MM.1S (cell line): ENCODE data around the gene ANKRD45.

ENCODE experiments used
- EZH2 ChIP-seq: fragments of 300-600 bp; sonication (generic); optimal IDR thresholded peaks from 2 replicates; pipeline ENCODE3; 2017; ENCODE audit warnings: low read depth, mild to moderate bottlenecking, antibody characterized with exemption, low read length, mixed read lengths
- EZH2phosphoT487 ChIP-seq: fragments of 300-600 bp; sonication (generic); IDR thresholded peaks from 2 replicates; pipeline ENCODE4 v1.6.1; 2018; ENCODE audit warnings: antibody characterized with exemption, low read length
- TF ChIP-seq, protein P1 (sequence below): fragments of 300-600 bp; sonication (generic); IDR thresholded peaks from 2 replicates; pipeline ENCODE4 v1.5.1; 2016; ENCODE audit warnings: antibody characterized with exemption, low read length, mixed read lengths

DNA sequence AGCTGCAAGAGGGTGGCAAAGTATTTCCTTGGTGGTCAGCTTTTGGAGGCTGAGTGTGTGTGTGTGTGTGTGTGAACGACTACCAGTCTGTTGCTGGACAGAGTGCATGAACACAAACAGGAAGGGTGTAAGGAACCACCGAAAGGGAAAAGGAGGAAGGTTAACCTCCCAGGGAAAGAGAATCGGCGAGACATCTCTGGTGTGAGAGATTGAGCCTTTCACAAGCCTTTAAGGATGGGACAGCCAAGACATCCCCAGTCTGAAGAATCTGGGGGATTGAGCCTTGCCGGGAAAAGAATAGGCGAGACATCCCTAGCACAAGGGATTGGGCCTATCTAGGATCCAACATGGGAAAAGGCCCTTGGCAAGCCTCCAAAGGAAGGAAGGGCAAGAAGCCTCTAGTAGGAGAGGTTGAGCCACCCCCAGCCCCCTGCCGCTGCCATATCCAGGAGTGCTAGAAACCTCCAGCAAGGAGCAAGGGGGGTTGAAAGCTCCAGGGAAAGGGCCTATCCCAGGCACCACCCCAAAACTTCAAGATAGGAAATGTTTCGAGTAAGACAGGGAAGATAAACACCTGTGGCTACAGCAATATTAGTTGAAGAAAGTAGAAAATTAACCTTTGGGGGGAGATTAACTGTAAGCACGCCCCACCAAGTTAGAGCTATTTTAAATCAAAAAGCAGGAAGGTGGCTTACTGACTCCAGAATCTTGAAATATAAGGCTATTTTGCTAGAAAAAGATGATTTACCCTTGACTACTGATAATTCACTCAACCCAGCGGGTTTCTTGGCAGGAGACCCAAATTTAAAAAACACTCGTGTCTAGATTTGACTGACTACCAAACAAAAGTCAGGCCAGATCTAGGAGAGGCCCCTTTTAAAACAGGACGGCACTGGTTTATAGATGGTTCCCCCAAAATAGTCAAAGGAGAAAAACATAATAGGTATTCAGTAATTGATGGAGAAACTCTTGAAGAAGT is 31.3 kb downstream of the ANKRD45 start:
- TF ChIP-seq, protein P1, sequence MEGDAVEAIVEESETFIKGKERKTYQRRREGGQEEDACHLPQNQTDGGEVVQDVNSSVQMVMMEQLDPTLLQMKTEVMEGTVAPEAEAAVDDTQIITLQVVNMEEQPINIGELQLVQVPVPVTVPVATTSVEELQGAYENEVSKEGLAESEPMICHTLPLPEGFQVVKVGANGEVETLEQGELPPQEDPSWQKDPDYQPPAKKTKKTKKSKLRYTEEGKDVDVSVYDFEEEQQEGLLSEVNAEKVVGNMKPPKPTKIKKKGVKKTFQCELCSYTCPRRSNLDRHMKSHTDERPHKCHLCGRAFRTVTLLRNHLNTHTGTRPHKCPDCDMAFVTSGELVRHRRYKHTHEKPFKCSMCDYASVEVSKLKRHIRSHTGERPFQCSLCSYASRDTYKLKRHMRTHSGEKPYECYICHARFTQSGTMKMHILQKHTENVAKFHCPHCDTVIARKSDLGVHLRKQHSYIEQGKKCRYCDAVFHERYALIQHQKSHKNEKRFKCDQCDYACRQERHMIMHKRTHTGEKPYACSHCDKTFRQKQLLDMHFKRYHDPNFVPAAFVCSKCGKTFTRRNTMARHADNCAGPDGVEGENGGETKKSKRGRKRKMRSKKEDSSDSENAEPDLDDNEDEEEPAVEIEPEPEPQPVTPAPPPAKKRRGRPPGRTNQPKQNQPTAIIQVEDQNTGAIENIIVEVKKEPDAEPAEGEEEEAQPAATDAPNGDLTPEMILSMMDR = no peak
- no peak for TF ChIP-seq EZH2
- TF ChIP-seq EZH2phosphoT487 = no peak
